Neuronal stem cell (in vitro differentiated cells): ENCODE data around the gene CLDN6.

Source experiments
- DNase-seq: peaks from one replicate; pipeline ENCODE4 v3.0.0-alpha.2; 2013; ENCODE audit warnings: low spot score
- H2AFZ ChIP-seq: one replicate; pipeline ENCODE4 v1.6.1; 2013; ENCODE audit warnings: mild to moderate bottlenecking, low read length, inconsistent platforms
- H2AK5ac ChIP-seq: 2 replicates; pipeline ENCODE4 v1.6.1; 2013; ENCODE audit warnings: low read depth, mild to moderate bottlenecking, inconsistent platforms, low read length, moderate library complexity, mixed read lengths
- H2BK120ac ChIP-seq: 2 replicates; pipeline ENCODE4 v1.6.1; 2013; ENCODE audit warnings: low read depth, mild to moderate bottlenecking, inconsistent platforms, low read length, moderate library complexity, mixed read lengths
- H2BK12ac ChIP-seq: one replicate; pipeline ENCODE4 v1.6.1; 2013; ENCODE audit warnings: low read length, inconsistent platforms
- H2BK15ac ChIP-seq: 2 replicates; pipeline ENCODE4 v1.6.1; 2013; ENCODE audit warnings: mild to moderate bottlenecking, low read length, inconsistent platforms, mixed read lengths
- H2BK5ac ChIP-seq: one replicate; pipeline ENCODE4 v1.6.1; 2013; ENCODE audit warnings: inconsistent platforms, mild to moderate bottlenecking, low read length, moderate library complexity
- H3K14ac ChIP-seq: one replicate; pipeline ENCODE4 v1.6.1; 2013; ENCODE audit warnings: low read length, inconsistent platforms
- H3K18ac ChIP-seq: 2 replicates; pipeline ENCODE4 v1.6.1; 2013; ENCODE audit warnings: low read length, inconsistent platforms
- H3K23ac ChIP-seq: 2 replicates; pipeline ENCODE4 v1.6.1; 2013; ENCODE audit warnings: low read depth, mild to moderate bottlenecking, mixed read lengths, low read length, inconsistent platforms; ENCODE audit not compliant: poor library complexity
- H3K27ac ChIP-seq: replicated peaks from 3 replicates; pipeline ENCODE4 v1.5.1; 2013; ENCODE audit warnings: low read length, inconsistent platforms
- H3K27me3 ChIP-seq, 3 experiments: 2 replicates each; pipeline ENCODE4 v1.6.1; 2013; ENCODE audit warnings: low read length in 3 of 3, mild to moderate bottlenecking in 2 of 3, inconsistent platforms in 1 of 3, low read depth in 1 of 3, mixed read lengths in 1 of 3, moderate library complexity in 1 of 3; ENCODE audit not compliant: control insufficient read depth in 3 of 3, insufficient read depth in 3 of 3
- H3K36me3 ChIP-seq, 2 donors: replicated peaks in 1 of 2; 2 replicates each; pipeline ENCODE4 v1.6.1; 2013; ENCODE audit warnings: low read length in 2 of 2; ENCODE audit not compliant: control insufficient read depth in 2 of 2, insufficient read depth in 2 of 2
- H3K4ac ChIP-seq: 2 replicates; pipeline ENCODE4 v1.6.1; 2013; ENCODE audit warnings: inconsistent platforms, mild to moderate bottlenecking, low read length, moderate library complexity
- H3K4me1 ChIP-seq, 2 donors: 1 replicate in 1 of 2; 2 replicates in 1 of 2; pipeline ENCODE4 v1.6.1; 2013; ENCODE audit warnings: low read length in 2 of 2, low read depth in 1 of 2; ENCODE audit not compliant: control insufficient read depth in 2 of 2, insufficient read depth in 1 of 2
- H3K4me2 ChIP-seq: one replicate; pipeline ENCODE4 v1.6.1; 2013; ENCODE audit warnings: mild to moderate bottlenecking, low read length, inconsistent platforms; ENCODE audit not compliant: insufficient read depth, poor library complexity, severe bottlenecking
- H3K4me3 ChIP-seq, 2 donors: 2 replicates each; pipeline ENCODE4 v1.5.1; 2013; ENCODE audit warnings: low read length in 2 of 2, mild to moderate bottlenecking in 2 of 2, inconsistent platforms in 1 of 2, moderate library complexity in 1 of 2
- H3K79me1 ChIP-seq: one replicate; pipeline ENCODE4 v1.6.1; 2013; ENCODE audit warnings: low read depth, mild to moderate bottlenecking, inconsistent platforms, low read length, moderate library complexity
- H3K9ac ChIP-seq: one replicate; pipeline ENCODE4 v1.6.1; 2013; ENCODE audit warnings: mild to moderate bottlenecking, low read depth, low read length, inconsistent platforms; ENCODE audit not compliant: poor library complexity
- H3K9me3 ChIP-seq, 2 donors: replicated peaks in 1 of 2; 2 replicates each; pipeline versions ENCODE3 to v1.6.1; 2013; ENCODE audit warnings: low read length in 2 of 2, mild to moderate bottlenecking in 2 of 2, inconsistent platforms in 1 of 2, low read depth in 1 of 2, mixed read lengths in 1 of 2, moderate library complexity in 1 of 2; ENCODE audit not compliant: control insufficient read depth in 2 of 2, insufficient read depth in 1 of 2
- H4K8ac ChIP-seq: one replicate; pipeline ENCODE4 v1.6.1; 2013; ENCODE audit warnings: low read depth, mild to moderate bottlenecking, inconsistent platforms, low read length, moderate library complexity
- H4K91ac ChIP-seq: one replicate; pipeline ENCODE4 v1.6.1; 2013; ENCODE audit warnings: low read length, low read depth, mild to moderate bottlenecking, inconsistent platforms; ENCODE audit not compliant: poor library complexity
- WGBS, 2 donors: extraction: QIAGEN DNeasy Blood & Tissue Kit; methylation state at CpG; one replicate each; pipeline ENCODE4 v1.1.7; 2013; ENCODE audit warnings: missing lambda C conversion rate in 2 of 2, mixed read lengths in 1 of 2; ENCODE audit not compliant: insufficient read length in 2 of 2, insufficient replicate concordance in 1 of 2; ENCODE audit errors: extremely low coverage in 2 of 2; 5-methylcytosine and 5-hydroxymethylcytosine counted together

The CLDN6 gene

GRCh38 chr16:3012828-3013420, 5.1 kb downstream of the CLDN6 start, which contains the start of gene CLDN9:
Gene CLDN9, plus strand, starts transcription at chr16:3012923. Its CDS starts 440 bp downstream, at chr16:3013363.
- no CpG with 5 or more reads among the region's 27 CpGs for WGBS, 2 donors
- peak within 1 kb of the TSS; percentile 64 for H3K4me2 ChIP-seq
- H3K18ac ChIP-seq: peak within 1 kb of the TSS; percentile 89
- no peaks in the 10 kb centered on the region for H3K36me3 ChIP-seq
- peak within 1 kb of the TSS; percentile 63 for H3K9ac ChIP-seq
- H3K14ac ChIP-seq: peak within 1 kb of the TSS; percentile 89
- peak within 1 kb of the TSS; percentile 97 for H3K23ac ChIP-seq
- peak within 1 kb of the TSS in 1 of 2 donors; percentile 30 for H3K4me3 ChIP-seq
- peak within 1 kb of the TSS; percentile 66 for H3K4ac ChIP-seq
- no peak for DNase-seq
- H2BK5ac ChIP-seq: peak within 1 kb of the TSS; percentile 82
- peaks cover 3% of the 10 kb centered on the region for H3K79me1 ChIP-seq
- no peak within 1 kb of the TSS for H4K8ac ChIP-seq
- no peak within 1 kb of the TSS for H3K27ac ChIP-seq
- H3K27me3 ChIP-seq: peaks cover 16 to 73% (median 59%) of the 10 kb centered on the region in 3 experiments
- peak within 1 kb of the TSS; percentile 31 for H2BK120ac ChIP-seq
- peak within 1 kb of the TSS; percentile 58 for H2BK12ac ChIP-seq
- H3K9me3 ChIP-seq: no peaks in the 10 kb centered on the region
- H2AFZ ChIP-seq: peak within 1 kb of the TSS; percentile 80
- H4K91ac ChIP-seq: peak within 1 kb of the TSS; percentile 30
- H2AK5ac ChIP-seq: peak within 1 kb of the TSS; percentile 91
- H2BK15ac ChIP-seq: peak within 1 kb of the TSS; percentile 54
- H3K4me1 ChIP-seq: peaks cover 19 to 22% of the 10 kb centered on the region in 2 donors

GRCh38 chr16:3012246-3012645, 5.7 kb downstream of the CLDN6 start:
- Histone ChIP-seq H3K79me1 (peaks cover under 1% of the 10 kb centered on the region), H3K27ac (no peak overlapping the region), H3K27me3 (peaks cover 21 to 75% (median 65%) of the 10 kb centered on the region in 3 experiments), H3K9ac (peak overlapping the region; percentile 63), H3K4me2 (peak overlapping the region; percentile 64), H3K4me1 (peaks cover 21 to 22% of the 10 kb centered on the region in 2 donors), H4K91ac (no peak overlapping the region), H2AK5ac (no peak overlapping the region), H2BK5ac (no peak overlapping the region), H4K8ac (no peak overlapping the region), H3K9me3 (no peaks in the 10 kb centered on the region), H3K36me3 (no peaks in the 10 kb centered on the region), H3K18ac (peak overlapping the region; percentile 89), H2BK15ac (no peak overlapping the region), H3K4me3 (peak overlapping the region in 1 of 2 donors; percentile 30), H3K14ac (peak overlapping the region; percentile 64), H2BK120ac (no peak overlapping the region), H3K4ac (no peak overlapping the region), H2BK12ac (peak overlapping the region; percentile 41), H2AFZ (peak overlapping the region; percentile 80), H3K23ac (peak overlapping the region; percentile 97)
- no peak for DNase-seq
- WGBS, 2 donors: no CpG with 5 or more reads among the region's 19 CpGs

DNA sequence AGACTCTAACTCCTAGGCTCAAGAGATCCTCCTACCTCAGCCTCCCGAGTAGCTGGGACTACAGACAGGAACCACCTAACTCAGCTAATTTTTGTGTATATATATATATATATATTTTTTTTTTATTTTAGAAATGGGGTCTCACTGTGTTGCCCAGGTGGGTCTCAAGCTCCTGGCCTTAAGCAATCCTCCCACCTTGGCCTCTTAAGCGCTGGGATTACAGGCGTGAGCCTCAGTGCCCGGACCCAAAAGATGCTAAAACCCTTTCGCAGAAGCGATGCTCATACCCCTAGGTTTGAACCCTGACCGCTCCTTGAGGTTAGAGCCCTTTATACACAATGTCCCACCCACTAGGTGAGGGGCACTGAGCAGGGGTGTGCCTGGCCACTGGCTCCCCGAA, 7.5 kb downstream of the CLDN6 start:
- no peak for DNase-seq
- Histone ChIP-seq H3K79me1 (no peaks in the 10 kb centered on the region), H3K9ac (no peak overlapping the region), H3K4me3 (no peak overlapping the region), H3K14ac (no peak overlapping the region), H3K4me1 (peaks cover 19 to 25% of the 10 kb centered on the region in 2 donors), H3K27me3 (peaks cover 27 to 82% (median 74%) of the 10 kb centered on the region in 3 experiments), H3K27ac (no peak overlapping the region), H3K4me2 (no peak overlapping the region), H3K4ac (no peak overlapping the region), H2BK12ac (no peak overlapping the region), H4K91ac (no peak overlapping the region), H3K18ac (peak overlapping the region; percentile 48), H2BK5ac (peak overlapping the region; percentile 48), H2BK15ac (peak overlapping the region; percentile 14), H2BK120ac (no peak overlapping the region), H4K8ac (no peak overlapping the region), H3K23ac (no peak overlapping the region), H2AK5ac (peak overlapping the region; percentile 97), H2AFZ (no peak overlapping the region), H3K36me3 (no peaks in the 10 kb centered on the region), H3K9me3 (no peaks in the 10 kb centered on the region)
- no CpG with 5 or more reads among the region's 8 CpGs for WGBS, 2 donors

DNA sequence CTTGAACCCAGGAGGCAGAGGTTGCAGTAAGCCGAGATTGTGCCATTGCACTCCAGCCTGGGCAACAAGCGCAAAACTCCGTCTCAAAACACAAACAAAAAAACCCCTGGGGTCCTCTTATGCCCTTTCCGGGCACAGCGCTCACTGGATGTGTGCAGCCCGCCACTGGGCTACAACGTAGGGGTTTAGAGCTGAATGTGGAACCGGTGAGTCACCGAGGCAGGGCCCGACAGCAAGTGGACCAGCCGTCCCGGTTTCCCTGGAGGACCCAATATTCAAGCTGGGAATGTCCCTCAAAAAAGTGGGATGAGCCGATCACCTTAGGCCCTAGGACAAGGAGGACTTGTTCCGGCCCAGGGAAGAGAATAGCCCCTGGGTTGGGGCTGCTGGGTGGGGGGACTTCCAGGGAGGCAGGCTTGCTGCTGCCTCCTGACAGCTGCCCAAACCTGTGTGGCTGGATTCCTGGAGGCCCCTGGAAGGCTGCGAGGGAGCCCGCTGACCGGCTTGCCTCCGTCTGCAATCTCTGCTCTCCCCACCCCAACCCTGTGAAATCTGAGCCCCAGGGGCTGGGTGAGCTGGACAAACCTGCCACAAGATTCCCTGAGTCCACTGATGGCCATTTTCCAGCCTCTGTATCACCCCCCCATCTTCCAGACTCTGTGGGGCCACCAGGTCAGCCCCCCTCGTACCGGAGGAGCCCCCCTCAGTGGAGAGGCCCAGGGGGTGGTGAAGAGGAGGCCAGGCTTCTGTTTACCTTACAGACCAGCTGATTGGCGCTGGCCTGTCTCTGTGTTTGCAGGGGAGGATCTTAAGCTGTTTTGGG, 8.2 kb downstream of the CLDN6 start:
- no peak overlapping the region for H3K27ac ChIP-seq

More for the DNA sequence above, 8.2 kb downstream of the CLDN6 start:
- Histone ChIP-seq H4K91ac (no peak overlapping the region), H3K4ac (no peak overlapping the region), H2BK120ac (no peak overlapping the region), H2AK5ac (no peak overlapping the region), H3K9ac (no peak overlapping the region), H3K79me1 (no peaks in the 10 kb centered on the region), H3K9me3 (no peaks in the 10 kb centered on the region), H3K27me3 (peaks cover 29 to 82% (median 80%) of the 10 kb centered on the region in 3 experiments), H2AFZ (peak overlapping the region; percentile 81), H3K4me1 (peaks cover 19 to 25% of the 10 kb centered on the region in 2 donors), H3K4me2 (peak overlapping the region; percentile 28), H3K23ac (no peak overlapping the region), H2BK5ac (no peak overlapping the region), H2BK12ac (no peak overlapping the region), H3K4me3 (no peak overlapping the region), H3K18ac (peak overlapping the region; percentile 78), H2BK15ac (no peak overlapping the region), H3K36me3 (no peaks in the 10 kb centered on the region), H3K14ac (no peak overlapping the region), H4K8ac (no peak overlapping the region)
- WGBS, 2 donors: no CpG with 5 or more reads among the region's 21 CpGs
- no peak for DNase-seq
